Endothelial cell (in vitro differentiated cells): ENCODE results near the gene DCAF12. TPM values are rescaled to one million over a fixed set of nuclear protein-coding genes. Genes with fewer than 3 reads are reported as not detected.
A peak's percentile ranks its signal among the peaks of the same experiment; 100 is the strongest.

Experiments used
- DNase-seq: peaks from one replicate; pipeline ENCODE4 v3.0.0; 2021; ENCODE audit warnings: low spot score
- H3K27ac Mint-ChIP-seq: one replicate; pipeline ENCODE4 v1.8.0; 2021; ENCODE audit warnings: mixed read lengths, inconsistent platforms; ENCODE audit not compliant: unreplicated experiment
- H3K27me3 Mint-ChIP-seq: one replicate; pipeline ENCODE4 v1.8.0; 2021; ENCODE audit warnings: mild to moderate bottlenecking, moderate library complexity, mixed read lengths, inconsistent platforms; ENCODE audit not compliant: unreplicated experiment
- H3K36me3 Mint-ChIP-seq: one replicate; pipeline ENCODE4 v1.8.0; 2021; ENCODE audit warnings: mild to moderate bottlenecking, low read depth, mixed read lengths, inconsistent platforms; ENCODE audit not compliant: unreplicated experiment
- H3K4me1 Mint-ChIP-seq: one replicate; pipeline ENCODE4 v1.8.0; 2021; ENCODE audit warnings: mild to moderate bottlenecking, mixed read lengths, inconsistent platforms; ENCODE audit not compliant: unreplicated experiment
- H3K4me3 Mint-ChIP-seq: one replicate; pipeline ENCODE4 v1.8.0; 2021; ENCODE audit warnings: mild to moderate bottlenecking, mixed read lengths, inconsistent platforms; ENCODE audit not compliant: unreplicated experiment
- H3K9me3 Mint-ChIP-seq: one replicate; pipeline ENCODE4 v1.8.0; 2021; ENCODE audit warnings: mixed read lengths, inconsistent platforms; ENCODE audit not compliant: unreplicated experiment
- CTCF ChIP-seq: fragments of 200-600 bp; sonication (generic); IDR thresholded peaks from one replicate; pipeline ENCODE4 v1.5.0; 2021; ENCODE audit warnings: antibody characterized with exemption; ENCODE audit not compliant: unreplicated experiment
- total RNA-seq: library from RNA; stranded (reverse); fragmentation: NEBNext Ultra II Directional; extraction: Animal tissue kit (Norgen Biotek cat#: 25700); gene quantifications from one replicate; pipeline ENCODE4 v1.2.1, GENCODE V29; 2021; ENCODE audit not compliant: unreplicated experiment

Gene DCAF12
- total RNA-seq, 1 donor from 2014 or later: 47.3 TPM

- Mint-ChIP-seq H3K4me3 (peak overlapping the region; percentile 95), H3K27ac (peak overlapping the region; percentile 100), H3K4me1 (peaks cover 38% of the 10 kb centered on the region), H3K9me3 (no peaks in the 10 kb centered on the region), H3K27me3 (peaks cover 9% of the 10 kb centered on the region), H3K36me3 (peaks cover 21% of the 10 kb centered on the region)
- TF ChIP-seq CTCF: no peak
- DNase-seq: no peak
Observed at GRCh38 chr9:34127035-34127948, 794 bp upstream of the DCAF12 start.

- Mint-ChIP-seq H3K4me1 (peaks cover 45% of the 10 kb centered on the region), H3K27me3 (peaks cover 9% of the 10 kb centered on the region), H3K27ac (peak overlapping the region; percentile 98), H3K4me3 (peak overlapping the region; percentile 92), H3K9me3 (no peaks in the 10 kb centered on the region), H3K36me3 (peaks cover 33% of the 10 kb centered on the region)
- no peak for TF ChIP-seq CTCF
- DNase-seq: peak; percentile 18
Observed at GRCh38 chr9:34125681-34126206, 754 bp downstream of the DCAF12 start.

GRCh38 chr9:34124926-34125325, 1.6 kb downstream of the DCAF12 start:
- H3K27ac Mint-ChIP-seq: peak overlapping the region; percentile 98
- H3K9me3 Mint-ChIP-seq: no peaks in the 10 kb centered on the region
- DNase-seq: no peak
- H3K4me1 Mint-ChIP-seq: peaks cover 46% of the 10 kb centered on the region
- H3K36me3 Mint-ChIP-seq: peaks cover 33% of the 10 kb centered on the region
- peaks cover 9% of the 10 kb centered on the region for H3K27me3 Mint-ChIP-seq
- no peak for TF ChIP-seq CTCF
- H3K4me3 Mint-ChIP-seq: peak overlapping the region; percentile 92

GRCh38 chr9:34124099-34124498, 2.4 kb downstream of the DCAF12 start:
- Mint-ChIP-seq H3K36me3 (peaks cover 33% of the 10 kb centered on the region), H3K27ac (peak overlapping the region; percentile 85), H3K9me3 (no peaks in the 10 kb centered on the region), H3K27me3 (peaks cover 9% of the 10 kb centered on the region), H3K4me3 (peak overlapping the region; percentile 73), H3K4me1 (peaks cover 46% of the 10 kb centered on the region)
- TF ChIP-seq CTCF: no peak
- no peak for DNase-seq

GRCh38 chr9:34123682-34124081, 2.8 kb downstream of the DCAF12 start:
- Mint-ChIP-seq H3K27ac (peak overlapping the region; percentile 87), H3K27me3 (peaks cover 9% of the 10 kb centered on the region), H3K4me1 (peaks cover 46% of the 10 kb centered on the region), H3K9me3 (no peaks in the 10 kb centered on the region), H3K36me3 (peaks cover 33% of the 10 kb centered on the region), H3K4me3 (peak overlapping the region; percentile 85)
- no peak for DNase-seq
- no peak for TF ChIP-seq CTCF
